ENCODE measurements around the gene PTGFR.

Gene PTGFR

GRCh38 chr1:78520843-78521242 lies 30.1 kb downstream of the PTGFR start:
- no peak for DNase-seq

- DNase-seq, result no peak
Observed at GRCh38 chr1:78522136-78522535, 31.4 kb downstream of the PTGFR start.

GRCh38 chr1:78526496-78526895 lies 35.7 kb downstream of the PTGFR start:
- no peak for DNase-seq

GRCh38 chr1:78527706-78528105 lies 36.9 kb downstream of the PTGFR start:
- no peak for DNase-seq

GRCh38 chr1:78533527-78533926 lies 42.8 kb downstream of the PTGFR start:
- DNase-seq, result no peak

- no peak for DNase-seq
Observed at GRCh38 chr1:78535286-78535685, 44.5 kb downstream of the PTGFR start.

- DNase-seq, result no peak
Observed at GRCh38 chr1:78536427-78536826, 45.7 kb downstream of the PTGFR start.

GRCh38 chr1:78540048-78540447 lies 49.3 kb downstream of the PTGFR start:
- DNase-seq, result no peak

GRCh38 chr1:78541479-78541878 lies 50.7 kb downstream of the PTGFR start:
- DNase-seq, result no peak

- DNase-seq, result no peak
Observed at GRCh38 chr1:78543941-78544643, 53.3 kb downstream of the PTGFR start.

- DNase-seq, result no peak
Observed at GRCh38 chr1:78547081-78547480, 56.3 kb downstream of the PTGFR start.

- DNase-seq, result no peak
Observed at GRCh38 chr1:78549331-78549730, 58.6 kb downstream of the PTGFR start.

GRCh38 chr1:78549891-78550290 lies 59.1 kb downstream of the PTGFR start:
- DNase-seq, result no peak

GRCh38 chr1:78553859-78554258 lies 63.1 kb downstream of the PTGFR start:
- no peak for DNase-seq

- DNase-seq, result no peak
Observed at GRCh38 chr1:78554840-78555239, 64.1 kb downstream of the PTGFR start.

- DNase-seq, result no peak
Observed at GRCh38 chr1:78559680-78560079, 68.9 kb downstream of the PTGFR start.

GRCh38 chr1:78560811-78561210 lies 70.0 kb downstream of the PTGFR start:
- DNase-seq, result no peak

GRCh38 chr1:78561856-78562255 lies 71.1 kb downstream of the PTGFR start:
- no peak for DNase-seq

- DNase-seq, result no peak
Observed at GRCh38 chr1:78565393-78565792, 74.6 kb downstream of the PTGFR start.

GRCh38 chr1:78570539-78570938 lies 79.8 kb downstream of the PTGFR start:
- no peak for DNase-seq

GRCh38 chr1:78577257-78578100 lies 86.7 kb downstream of the PTGFR start:
- DNase-seq, result no peak

- no peak for DNase-seq
Observed at GRCh38 chr1:78586572-78586971, 95.8 kb downstream of the PTGFR start.

- no peak for DNase-seq
Observed at GRCh38 chr1:78587211-78587610, 96.4 kb downstream of the PTGFR start.
